CD14-positive monocyte (primary cell): ENCODE measurements around the gene SPATA33. TPM values are rescaled to one million over a fixed set of nuclear protein-coding genes. Genes with fewer than 3 reads are reported as not detected.

Source experiments
- DNase-seq, 3 donors: peaks; one replicate each; pipeline ENCODE4 v3.0.0-alpha.2; 2011 to 2022
- H2AFZ ChIP-seq: 2 replicates; pipeline ENCODE4 v1.6.0; 2012; ENCODE audit warnings: mild to moderate bottlenecking, low read depth, low read length, inconsistent platforms; ENCODE audit not compliant: insufficient read depth, poor library complexity, severe bottlenecking
- H3K27ac ChIP-seq, 2 donors: 1 replicate in 1 of 2; 2 replicates in 1 of 2; pipeline ENCODE4 v1.5.1; 2012 to 2013; ENCODE audit warnings: low read length in 2 of 2, control low read depth in 1 of 2, inconsistent platforms in 1 of 2, low read depth in 1 of 2, mild to moderate bottlenecking in 1 of 2
- H3K27me3 ChIP-seq, 2 donors: one replicate each; pipeline versions ENCODE4 v1.6.0 to v1.6.1; 2011 to 2013; ENCODE audit warnings: low read length in 2 of 2; ENCODE audit not compliant: control insufficient read depth in 2 of 2, insufficient read depth in 2 of 2
- H3K36me3 ChIP-seq, 2 donors: replicated peaks in 1 of 2; 1 replicate in 1 of 2; 2 replicates in 1 of 2; pipeline versions ENCODE4 v1.5.1 to v1.6.1; 2012 to 2013; ENCODE audit warnings: low read length in 2 of 2, control low read depth in 1 of 2, inconsistent platforms in 1 of 2, mild to moderate bottlenecking in 1 of 2; ENCODE audit not compliant: insufficient read depth in 2 of 2, control insufficient read depth in 1 of 2
- H3K4me1 ChIP-seq, 2 donors: 1 replicate in 1 of 2; 2 replicates in 1 of 2; pipeline versions ENCODE4 v1.5.1 to v1.6.1; 2012 to 2013; ENCODE audit warnings: low read length in 2 of 2, control low read depth in 1 of 2, inconsistent platforms in 1 of 2, mild to moderate bottlenecking in 1 of 2, moderate library complexity in 1 of 2; ENCODE audit not compliant: insufficient read depth in 2 of 2, control insufficient read depth in 1 of 2
- H3K4me2 ChIP-seq: replicated peaks from 2 replicates; pipeline ENCODE3; 2012; ENCODE audit warnings: low read length, moderate library complexity, mild to moderate bottlenecking; ENCODE audit not compliant: poor library complexity, severe bottlenecking; ENCODE audit errors: extremely low read depth
- H3K4me3 ChIP-seq, 3 experiments: fragments of 200-600 bp in 1 of 3; sonication (generic) in 1 of 3; replicated peaks in 1 of 3; 1 replicate in 2 of 3; 2 replicates in 1 of 3; pipeline ENCODE4 v1.5.1; 2011 to 2013; ENCODE audit warnings: low read length in 3 of 3, mild to moderate bottlenecking in 3 of 3, control low read depth in 2 of 3, low read depth in 2 of 3, inconsistent platforms in 1 of 3, moderate library complexity in 1 of 3
- H3K79me2 ChIP-seq: 2 replicates; pipeline ENCODE4 v1.6.0; 2012; ENCODE audit warnings: mild to moderate bottlenecking, control low read depth, inconsistent platforms, low read length, moderate library complexity; ENCODE audit not compliant: insufficient read depth
- H3K9ac ChIP-seq: 2 replicates; pipeline ENCODE4 v1.6.0; 2017; ENCODE audit warnings: low read length, mild to moderate bottlenecking; ENCODE audit not compliant: insufficient read depth, poor library complexity, severe bottlenecking
- H3K9me3 ChIP-seq, 2 donors: replicated peaks in 1 of 2; 1 replicate in 1 of 2; 2 replicates in 1 of 2; pipeline versions ENCODE4 v1.5.1 to v1.6.1; 2012 to 2013; ENCODE audit warnings: low read length in 2 of 2, control low read depth in 1 of 2; ENCODE audit not compliant: control insufficient read depth in 1 of 2, insufficient read depth in 1 of 2
- H4K20me1 ChIP-seq: 2 replicates; pipeline ENCODE4 v1.6.0; 2012; ENCODE audit warnings: mild to moderate bottlenecking, low read length, control low read depth, moderate library complexity; ENCODE audit not compliant: insufficient read depth
- H3K27ac Mint-ChIP-seq, 7 donors: one replicate each; pipeline ENCODE4 v1.8.0; 2020; ENCODE audit warnings: mild to moderate bottlenecking in 7 of 7, mixed read lengths in 7 of 7, moderate library complexity in 6 of 7, inconsistent platforms in 2 of 7
- H3K27me3 Mint-ChIP-seq, 3 donors: one replicate each; pipeline ENCODE4 v1.8.0; 2021 to 2022; ENCODE audit warnings: low read depth in 3 of 3, mild to moderate bottlenecking in 3 of 3, mixed read lengths in 3 of 3, moderate library complexity in 3 of 3, inconsistent platforms in 1 of 3
- H3K36me3 Mint-ChIP-seq, 2 donors: one replicate each; pipeline ENCODE4 v1.8.0; 2020; ENCODE audit warnings: mixed read lengths in 2 of 2, inconsistent platforms in 1 of 2, mild to moderate bottlenecking in 1 of 2
- H3K4me1 Mint-ChIP-seq: one replicate; pipeline ENCODE4 v1.8.0; 2020; ENCODE audit warnings: mild to moderate bottlenecking, mixed read lengths
- H3K4me3 Mint-ChIP-seq, 2 donors: one replicate each; pipeline ENCODE4 v1.8.0; 2020; ENCODE audit warnings: mild to moderate bottlenecking in 2 of 2, mixed read lengths in 2 of 2, moderate library complexity in 1 of 2
- H3K9me3 Mint-ChIP-seq, 7 donors: one replicate each; pipeline ENCODE4 v1.8.0; 2020 to 2022; ENCODE audit warnings: mixed read lengths in 7 of 7, mild to moderate bottlenecking in 6 of 7, moderate library complexity in 6 of 7, inconsistent platforms in 2 of 7
- WGBS: methylation state at CpG from one replicate; pipeline ENCODE4 v1.1.5; 2013; ENCODE audit warnings: missing lambda C conversion rate; ENCODE audit not compliant: insufficient coverage; 5-methylcytosine and 5-hydroxymethylcytosine counted together
- intact Hi-C, 2 donors: fragments of 100-400 bp; cut with micrococcal nuclease; formaldehyde crosslinking; loops; one replicate each; pipeline versions ENCODE4 v1.15.0 to v1.15.1; 2023
- polyA plus RNA-seq, 3 donors: library from polyadenylated mRNA; depleted of rRNA in 1 of 3; unstranded in 2 of 3; stranded (reverse) in 1 of 3; fragments of 300-500 nt in 2 of 3; fragments of >200 nt in 1 of 3; fragmentation: Illumina TruSeq in 2 of 3; gene quantifications; 1 replicate in 2 of 3; 2 replicates in 1 of 3; pipeline ENCODE4 v1.2.3, GENCODE V29; 2012 to 2021
- TF ChIP-seq, protein P1 (sequence below): fragments of 200-600 bp; IDR thresholded peaks from one replicate; pipeline ENCODE4 v1.8.0; 2022; ENCODE audit warnings: antibody characterized with exemption, mild to moderate bottlenecking

The SPATA33 gene
- polyA plus RNA-seq, 3 donors = 1.4 to 3.5 (median 1.8) TPM

DNA sequence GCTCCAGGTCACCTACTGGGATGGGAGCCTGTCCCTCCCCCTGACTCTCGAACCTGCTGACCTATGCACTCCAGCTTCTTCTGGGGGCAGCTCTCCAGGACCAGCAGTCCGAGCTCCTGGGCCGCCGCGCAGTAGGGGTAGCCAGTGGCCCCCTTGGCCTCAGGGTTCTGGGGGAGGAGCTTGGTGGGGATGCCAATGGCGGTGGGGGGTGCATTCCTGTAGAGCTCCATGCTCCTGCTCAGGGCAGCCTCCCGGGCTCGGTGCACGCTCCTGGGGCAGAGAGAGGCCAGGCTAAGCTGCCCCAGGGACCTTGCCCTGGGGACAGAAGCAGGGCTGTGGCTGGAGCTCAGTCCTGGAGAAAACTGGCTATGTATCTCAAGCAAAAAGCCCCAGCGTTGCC lies 51.5 kb downstream of the SPATA33 start:
- peaks cover 7 to 23% of the 10 kb centered on the region in 2 donors for H3K36me3 Mint-ChIP-seq
- H3K4me3 Mint-ChIP-seq = no peak overlapping the region

DNA sequence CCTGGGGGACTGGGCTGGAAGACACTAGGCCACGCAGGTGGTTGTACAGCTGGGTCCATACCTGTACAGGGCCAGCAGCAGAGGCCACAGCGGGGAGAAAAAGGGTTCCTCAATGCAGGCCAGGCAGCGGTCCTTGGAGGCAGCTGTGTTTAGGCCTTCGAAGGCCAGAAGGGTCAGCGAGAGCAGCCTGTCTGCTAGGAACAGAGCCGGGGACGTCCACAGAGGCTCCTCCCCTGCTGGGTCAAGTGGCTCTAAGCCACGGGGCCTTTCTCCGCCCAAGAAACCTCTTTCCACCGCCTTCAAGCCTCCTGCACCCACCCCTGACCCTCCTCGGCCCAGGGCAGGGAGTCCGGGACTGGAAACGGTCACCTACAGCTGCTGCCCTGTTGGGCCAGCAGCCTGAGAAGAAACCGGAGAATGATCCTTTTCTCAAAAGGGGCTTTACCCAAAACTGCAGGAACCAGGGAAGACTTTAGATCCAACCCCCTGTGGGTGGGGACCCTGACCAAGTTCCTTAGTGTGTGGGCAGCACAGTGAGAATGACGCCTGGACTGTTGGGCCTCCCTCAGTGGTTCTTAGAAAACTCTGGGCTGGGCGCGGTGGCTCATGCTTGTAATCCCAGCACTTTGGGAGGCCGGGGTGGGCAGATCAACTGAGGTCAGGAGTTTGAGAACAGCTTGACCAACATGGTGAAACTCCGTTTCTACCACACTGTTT lies 52.2 kb downstream of the SPATA33 start:
- Histone ChIP-seq H3K27ac (no peak overlapping the region), H3K4me3 (no peak overlapping the region), H3K4me1 (peaks cover 17 to 20% of the 10 kb centered on the region in 2 donors), H3K9me3 (no peaks in the 10 kb centered on the region), H3K36me3 (peaks cover 9 to 18% of the 10 kb centered on the region in 2 donors), H3K9ac (no peak overlapping the region), H2AFZ (no peak overlapping the region), H3K79me2 (no peaks in the 10 kb centered on the region), H3K27me3 (peaks cover 0 to 12% of the 10 kb centered on the region in 2 donors), H3K4me2 (no peak overlapping the region), H4K20me1 (no peaks in the 10 kb centered on the region)
- Mint-ChIP-seq H3K27me3 (peaks cover 11 to 24% (median 24%) of the 10 kb centered on the region in 3 donors), H3K4me1 (peaks cover 13% of the 10 kb centered on the region), H3K4me3 (no peak overlapping the region), H3K9me3 (peaks cover 0 to 2% (median 0%) of the 10 kb centered on the region in 7 donors), H3K36me3 (peaks cover 7 to 23% of the 10 kb centered on the region in 2 donors), H3K27ac (no peak overlapping the region)
- WGBS = 97% methylated on average over 11 of the region's 19 CpGs
- TF ChIP-seq, protein P1, sequence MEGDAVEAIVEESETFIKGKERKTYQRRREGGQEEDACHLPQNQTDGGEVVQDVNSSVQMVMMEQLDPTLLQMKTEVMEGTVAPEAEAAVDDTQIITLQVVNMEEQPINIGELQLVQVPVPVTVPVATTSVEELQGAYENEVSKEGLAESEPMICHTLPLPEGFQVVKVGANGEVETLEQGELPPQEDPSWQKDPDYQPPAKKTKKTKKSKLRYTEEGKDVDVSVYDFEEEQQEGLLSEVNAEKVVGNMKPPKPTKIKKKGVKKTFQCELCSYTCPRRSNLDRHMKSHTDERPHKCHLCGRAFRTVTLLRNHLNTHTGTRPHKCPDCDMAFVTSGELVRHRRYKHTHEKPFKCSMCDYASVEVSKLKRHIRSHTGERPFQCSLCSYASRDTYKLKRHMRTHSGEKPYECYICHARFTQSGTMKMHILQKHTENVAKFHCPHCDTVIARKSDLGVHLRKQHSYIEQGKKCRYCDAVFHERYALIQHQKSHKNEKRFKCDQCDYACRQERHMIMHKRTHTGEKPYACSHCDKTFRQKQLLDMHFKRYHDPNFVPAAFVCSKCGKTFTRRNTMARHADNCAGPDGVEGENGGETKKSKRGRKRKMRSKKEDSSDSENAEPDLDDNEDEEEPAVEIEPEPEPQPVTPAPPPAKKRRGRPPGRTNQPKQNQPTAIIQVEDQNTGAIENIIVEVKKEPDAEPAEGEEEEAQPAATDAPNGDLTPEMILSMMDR = no peak
- no peak for DNase-seq
- intact Hi-C loops = no loop called here

More for the DNA sequence above, 51.5 kb downstream of the SPATA33 start:
- no peaks in the 10 kb centered on the region for H3K9me3 ChIP-seq
- intact Hi-C loops = no loop called here
- Mint-ChIP-seq H3K4me1 (peaks cover 13% of the 10 kb centered on the region), H3K27ac (no peak overlapping the region), H3K9me3 (peaks cover 0 to 2% (median 0%) of the 10 kb centered on the region in 7 donors), H3K27me3 (peaks cover 14 to 26% (median 24%) of the 10 kb centered on the region in 3 donors)
- H4K20me1 ChIP-seq = no peaks in the 10 kb centered on the region
- TF ChIP-seq, protein P1 = no peak
- peaks cover 9 to 18% of the 10 kb centered on the region in 2 donors for H3K36me3 ChIP-seq
- WGBS = 94% methylated on average over 10 of the region's 10 CpGs
- no peak overlapping the region for H2AFZ ChIP-seq
- no peak overlapping the region for H3K27ac ChIP-seq
- H3K4me3 ChIP-seq = no peak overlapping the region
- peaks cover 17 to 20% of the 10 kb centered on the region in 2 donors for H3K4me1 ChIP-seq
- no peaks in the 10 kb centered on the region for H3K79me2 ChIP-seq
- peaks cover 0 to 12% of the 10 kb centered on the region in 2 donors for H3K27me3 ChIP-seq
- H3K4me2 ChIP-seq = no peak overlapping the region
- H3K9ac ChIP-seq = no peak overlapping the region
- DNase-seq = no peak
